ENCODE data around the gene MAGED2.

Gene MAGED2

DNA sequence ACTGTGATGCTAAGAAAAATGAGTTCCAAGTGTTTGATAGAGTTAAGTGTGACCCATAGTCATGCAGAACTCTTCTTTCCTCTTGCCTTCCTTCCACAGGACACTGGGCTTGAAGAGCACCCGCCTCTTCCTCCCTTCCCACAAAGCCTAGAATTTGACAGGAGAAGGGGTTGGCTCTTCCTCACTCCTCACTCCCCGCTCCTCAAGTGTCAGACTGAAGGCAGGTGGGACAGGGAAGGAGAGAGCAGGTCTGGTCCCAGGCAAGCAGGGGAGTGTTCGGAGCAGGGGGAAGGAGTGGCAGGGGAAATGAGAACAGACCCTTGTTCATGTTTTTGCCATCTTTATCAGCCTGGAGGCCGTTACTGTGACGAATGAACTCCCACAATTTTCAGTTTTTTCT lies 10.7 kb downstream of the MAGED2 start:
- TF ChIP-seq, protein P1, sequence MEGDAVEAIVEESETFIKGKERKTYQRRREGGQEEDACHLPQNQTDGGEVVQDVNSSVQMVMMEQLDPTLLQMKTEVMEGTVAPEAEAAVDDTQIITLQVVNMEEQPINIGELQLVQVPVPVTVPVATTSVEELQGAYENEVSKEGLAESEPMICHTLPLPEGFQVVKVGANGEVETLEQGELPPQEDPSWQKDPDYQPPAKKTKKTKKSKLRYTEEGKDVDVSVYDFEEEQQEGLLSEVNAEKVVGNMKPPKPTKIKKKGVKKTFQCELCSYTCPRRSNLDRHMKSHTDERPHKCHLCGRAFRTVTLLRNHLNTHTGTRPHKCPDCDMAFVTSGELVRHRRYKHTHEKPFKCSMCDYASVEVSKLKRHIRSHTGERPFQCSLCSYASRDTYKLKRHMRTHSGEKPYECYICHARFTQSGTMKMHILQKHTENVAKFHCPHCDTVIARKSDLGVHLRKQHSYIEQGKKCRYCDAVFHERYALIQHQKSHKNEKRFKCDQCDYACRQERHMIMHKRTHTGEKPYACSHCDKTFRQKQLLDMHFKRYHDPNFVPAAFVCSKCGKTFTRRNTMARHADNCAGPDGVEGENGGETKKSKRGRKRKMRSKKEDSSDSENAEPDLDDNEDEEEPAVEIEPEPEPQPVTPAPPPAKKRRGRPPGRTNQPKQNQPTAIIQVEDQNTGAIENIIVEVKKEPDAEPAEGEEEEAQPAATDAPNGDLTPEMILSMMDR (IDR thresholded peaks at IDR 0.05; ENCODE audit: low read depth, low read length), result no peak
- in situ Hi-C loops (cut with HindIII; ENCODE audit: low sequenced_read_pairs), result no loop called here
- H3K4me3 ChIP-seq (ENCODE audit: low read depth, low read length), result no peak overlapping the region
- DNase-seq (ENCODE audit: low read depth, low spot score), result no peak

DNA sequence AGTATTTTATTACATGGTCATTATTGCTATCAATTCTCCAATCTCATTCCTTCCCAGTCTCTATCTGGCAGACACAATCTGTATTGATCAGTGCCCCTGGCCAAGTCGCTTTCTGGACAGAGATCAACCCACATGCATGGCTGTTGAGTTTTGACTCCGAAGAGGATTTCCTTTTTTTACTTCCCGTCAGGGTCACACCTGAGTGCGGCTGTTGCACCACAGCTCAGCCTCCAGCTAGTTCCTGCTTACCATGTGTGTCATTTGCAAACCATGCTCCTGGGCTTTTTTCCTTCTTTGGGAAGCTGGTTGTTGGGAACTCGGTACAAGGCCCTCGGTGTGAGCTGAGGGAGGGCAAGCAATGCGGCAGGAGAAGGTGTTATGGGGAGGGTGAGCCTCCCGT lies 11.7 kb downstream of the MAGED2 start:
- DNase-seq (ENCODE audit: low read depth, low spot score), result no peak
- no peak overlapping the region for H3K4me3 ChIP-seq (ENCODE audit: low read depth, low read length)
- TF ChIP-seq, protein P1 (IDR thresholded peaks at IDR 0.05; ENCODE audit: low read depth, low read length), result no peak
- in situ Hi-C loops (cut with HindIII; ENCODE audit: low sequenced_read_pairs), result no loop called here

DNA sequence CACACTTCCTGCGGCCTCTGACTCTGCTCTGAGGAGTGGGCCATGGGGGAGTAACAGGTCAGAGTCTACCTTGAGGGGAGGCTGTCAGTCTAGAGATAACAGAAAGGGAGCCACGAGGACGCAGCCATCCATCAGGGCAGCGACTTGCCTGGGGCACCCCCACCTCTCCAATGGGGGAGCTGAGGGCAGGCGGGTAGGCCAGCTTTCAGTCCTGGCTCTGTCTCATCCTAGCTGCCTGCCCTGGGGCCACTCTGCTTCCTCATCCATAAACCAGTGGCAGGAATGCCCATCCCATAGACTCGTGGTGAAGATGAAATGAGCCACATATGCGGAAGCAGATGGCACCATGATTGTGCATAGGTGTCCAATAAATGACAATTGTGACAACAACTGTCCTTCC lies 13.2 kb downstream of the MAGED2 start:
- no peak overlapping the region for H3K4me3 ChIP-seq (ENCODE audit: low read depth, low read length)
- TF ChIP-seq, protein P1 (IDR thresholded peaks at IDR 0.05; ENCODE audit: low read depth, low read length), result no peak
- in situ Hi-C loops (cut with HindIII; ENCODE audit: low sequenced_read_pairs), result no loop called here
- DNase-seq (ENCODE audit: low read depth, low spot score), result no peak

DNA sequence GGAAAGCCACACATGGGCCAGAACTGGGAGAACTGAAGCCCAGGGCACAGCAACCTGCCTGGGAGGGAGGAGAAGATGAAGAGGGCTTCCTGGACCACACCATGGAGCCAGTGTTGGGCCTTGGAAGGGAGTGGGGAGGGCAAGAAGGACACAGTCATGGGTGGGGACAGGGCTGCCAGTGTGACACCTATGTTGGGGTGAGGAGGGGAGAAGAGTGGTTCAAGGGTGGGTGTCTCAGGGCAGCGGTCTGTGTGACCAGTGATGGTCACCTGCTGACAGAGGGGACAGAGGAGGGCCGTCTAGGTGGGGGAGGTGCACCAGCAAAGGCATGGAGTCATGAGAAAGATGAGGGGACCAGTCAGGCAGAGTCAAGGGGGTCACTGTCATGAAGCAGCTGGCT lies 13.8 kb downstream of the MAGED2 start:
- no peak overlapping the region for H3K4me3 ChIP-seq (ENCODE audit: low read depth, low read length)
- no peak for DNase-seq (ENCODE audit: low read depth, low spot score)
- in situ Hi-C loops (cut with HindIII; ENCODE audit: low sequenced_read_pairs), result no loop called here
- TF ChIP-seq, protein P1 (IDR thresholded peaks at IDR 0.05; ENCODE audit: low read depth, low read length), result no peak

DNA sequence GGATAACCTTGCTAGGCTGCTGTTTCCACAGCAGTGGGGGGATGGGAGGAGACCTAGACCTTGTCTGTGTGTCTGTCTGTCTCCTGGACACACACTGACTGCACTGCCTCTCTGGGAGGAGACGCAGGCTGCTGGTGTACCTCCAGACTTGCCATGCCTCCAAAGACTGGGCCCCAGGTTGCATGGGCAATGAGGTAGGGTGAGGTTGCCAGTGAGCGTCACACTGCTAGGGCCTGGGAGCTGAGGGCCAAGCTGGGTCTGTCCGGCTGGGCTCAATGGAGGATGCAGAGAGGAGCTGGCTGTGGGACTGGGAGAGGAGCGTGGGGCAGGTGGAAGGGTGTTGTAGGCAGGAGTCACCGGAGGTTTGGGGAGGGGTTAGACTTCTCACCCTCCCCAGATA lies 16.6 kb downstream of the MAGED2 start:
- H3K4me3 ChIP-seq (ENCODE audit: low read depth, low read length), result no peak overlapping the region
- in situ Hi-C loops (cut with HindIII; ENCODE audit: low sequenced_read_pairs), result no loop called here
- TF ChIP-seq, protein P1 (IDR thresholded peaks at IDR 0.05; ENCODE audit: low read depth, low read length), result no peak
- no peak for DNase-seq (ENCODE audit: low read depth, low spot score)

DNA sequence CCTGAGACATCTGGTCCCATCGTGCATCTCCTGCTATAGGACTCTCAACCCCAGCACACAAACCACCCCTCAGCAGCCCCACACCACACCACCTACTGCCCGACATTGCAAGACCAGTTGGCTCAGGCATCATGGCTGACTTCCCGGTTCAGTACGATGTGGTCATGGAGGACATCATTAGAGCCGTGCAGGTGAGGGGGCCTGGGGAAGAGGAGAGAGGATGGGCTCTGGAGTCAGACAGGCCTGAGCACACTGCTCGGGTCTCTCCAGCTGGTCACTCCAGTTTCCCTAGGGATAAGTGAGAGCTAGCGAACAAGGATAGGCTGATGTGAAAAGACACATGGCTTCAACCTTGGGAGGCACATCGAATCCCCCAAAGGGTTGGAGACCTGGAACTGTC lies 17.2 kb downstream of the MAGED2 start:
- TF ChIP-seq, protein P1 (IDR thresholded peaks at IDR 0.05; ENCODE audit: low read depth, low read length), result no peak
- no peak for DNase-seq (ENCODE audit: low read depth, low spot score)
- no peak overlapping the region for H3K4me3 ChIP-seq (ENCODE audit: low read depth, low read length)
- in situ Hi-C loops (cut with HindIII; ENCODE audit: low sequenced_read_pairs), result no loop called here

Measured in astrocyte of the spinal cord (primary cell).